ENCODE data around the gene BAZ2B. TPM values are rescaled to one million over a fixed set of nuclear protein-coding genes. Genes with fewer than 3 reads are reported as not detected.

Gene BAZ2B
- total RNA-seq, 1 experiment from 2014 or later = 54.9 TPM

DNA sequence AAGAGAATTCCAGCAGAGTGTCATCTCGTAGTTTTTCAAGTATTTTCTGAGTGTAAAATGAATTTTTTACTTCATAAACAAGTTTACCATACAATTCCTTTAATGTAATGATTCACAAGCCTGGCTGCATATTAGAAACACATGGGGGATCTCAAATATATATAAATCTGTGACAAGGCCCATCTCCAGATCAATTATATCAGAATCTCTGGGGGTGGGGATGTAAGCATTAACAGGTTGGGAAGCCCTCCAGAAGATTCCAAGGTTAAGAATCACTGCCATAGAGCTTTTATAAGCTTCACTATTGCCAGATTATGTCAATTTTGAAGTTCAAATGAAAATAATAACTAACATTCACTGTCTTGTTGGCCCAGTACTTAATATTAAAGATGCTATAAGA lies 111.2 kb downstream of the BAZ2B start:
- Histone ChIP-seq H3K23ac (ENCODE audit: insufficient read length, low read depth, low read length) (no peak overlapping the region), H2BK5ac (ENCODE audit: insufficient read length, low read length) (no peak overlapping the region), H3K9me3 (ENCODE audit: control insufficient read depth, low read depth, low read length) (no peaks in the 10 kb centered on the region), H2AK5ac (ENCODE audit: insufficient read length, low read length) (no peak overlapping the region), H3K9ac (ENCODE audit: extremely low read depth, insufficient read length, low read length) (no peak overlapping the region), H2AFZ (ENCODE audit: low read length) (no peak overlapping the region), H3K27ac (ENCODE audit: insufficient read length, low read depth, low read length) (no peak overlapping the region), H3K79me1 (ENCODE audit: insufficient read depth, low read depth, low read length, poor library complexity, severe bottlenecking) (no peaks in the 10 kb centered on the region), H2BK15ac (ENCODE audit: low read depth, low read length) (no peak overlapping the region), H4K5ac (ENCODE audit: insufficient read length, low read depth, low read length) (no peak overlapping the region), H3K56ac (ENCODE audit: insufficient read length, low read depth, low read length) (no peak overlapping the region), H3K27me3 (ENCODE audit: insufficient read depth, low read length) (no peaks in the 10 kb centered on the region), H3K79me2 (ENCODE audit: insufficient read depth, low read length) (no peaks in the 10 kb centered on the region; the same call in 1 of the 2 replicates), H3K4me2 (ENCODE audit: insufficient read depth, insufficient read length, low read length) (no peak overlapping the region), H3K4me1 (ENCODE audit: insufficient read depth, low read length) (no peaks in the 10 kb centered on the region), H2BK20ac (ENCODE audit: low read depth, low read length, poor library complexity, severe bottlenecking) (no peak overlapping the region), H4K8ac (replicated peaks; ENCODE audit: insufficient read length, low read depth, low read length) (no peak overlapping the region), H2BK12ac (ENCODE audit: insufficient read length, low read depth, low read length) (no peak overlapping the region), H3K14ac (ENCODE audit: insufficient read depth, low read length) (no peak overlapping the region), H2BK120ac (ENCODE audit: low read depth, low read length, poor library complexity, severe bottlenecking) (no peak overlapping the region), H3K4ac (ENCODE audit: low read depth, low read length) (no peak overlapping the region), H4K91ac (ENCODE audit: insufficient read length, low read depth, low read length) (no peak overlapping the region), H3K18ac (ENCODE audit: insufficient read length, low read depth, low read length) (no peak overlapping the region), H3K23me2 (ENCODE audit: insufficient read length, low read depth, low read length, poor library complexity, severe bottlenecking) (no peaks in the 10 kb centered on the region), H3T11ph (ENCODE audit: low read length) (no peak overlapping the region), H4K20me1 (ENCODE audit: control insufficient read depth, insufficient read depth, insufficient read length) (no peaks in the 10 kb centered on the region)
- peaks cover 6 to 9% (median 9%) of the 10 kb centered on the region in 3 experiments for H3K36me3 Mint-ChIP-seq (ENCODE audit: insufficient read depth in 1 of 3, low read depth in 3 of 3)
- no peaks in the 10 kb centered on the region for H3K4me1 Mint-ChIP-seq
- H3K27ac Mint-ChIP-seq = no peak overlapping the region
- H3K4me3 Mint-ChIP-seq = no peak overlapping the region
- no peak for DNase-seq
- no peaks in the 10 kb centered on the region for H3K27me3 Mint-ChIP-seq (ENCODE audit: low read depth)
- H3K9me3 Mint-ChIP-seq = peaks cover 4 to 5% of the 10 kb centered on the region in 2 experiments; a peak in 2 of 5 replicates
- no CpG with 5 or more reads among the region's 1 CpG for WGBS (ENCODE audit: extremely low coverage, insufficient read length, low lambda C conversion rate)
- no peak for TF ChIP-seq CTCF (conservative IDR thresholded peaks at IDR 0.05)

All from H9 (cell line).